K562 (cell line): ENCODE measurements around the gene NET1. TPM values are rescaled to one million over a fixed set of nuclear protein-coding genes. Genes with fewer than 3 reads are reported as not detected.

Source experiments
- ATAC-seq: fragments of 200-7000 bp; cut with Tn5 transposase; 3 replicates; pipeline ENCODE4 v1.9.1; 2020; ENCODE audit warnings: moderate library complexity
- BruUV-seq: library from RNA; stranded (reverse); fragments of 400-500 nt; replicated peaks from 2 replicates; lab custom pipeline; 2021; lab: Mats Ljungman, UMichigan
- CTCF ChIA-PET: fragments of 300-600 bp; formaldehyde crosslinking; extraction: SDS; loops from one replicate; lab custom pipeline; 2021; ENCODE audit warnings: low intra/inter-chr PET ratio; lab: Yijun Ruan, JAX
- POLR2A ChIA-PET: fragments of 300-600, 350-650 bp; sonication (Branson Sonifier 250); formaldehyde crosslinking; extraction: SDS; loops from one replicate; lab custom pipeline; 2021; ENCODE audit warnings: antibody characterized with exemption, inconsistent platforms; lab: Yijun Ruan, JAX
- DNase-seq, 4 experiments: peaks; one replicate each; pipeline versions ENCODE4 v3.0.0 to v3.0.0-alpha.2; 2011 to 2018; ENCODE audit warnings: low spot score in 3 of 4, mixed read lengths in 3 of 4; ENCODE audit errors: extremely low read depth in 1 of 4
- FAIRE-seq: peaks from 2 replicates; lab custom pipeline; 2011; peaks lifted over from hg19 to GRCh38; lab: Jason Lieb, UNC
- H2AFZ ChIP-seq: 2 replicates; pipeline ENCODE4 v1.6.0; 2011; ENCODE audit warnings: low read depth, low read length, control low read depth, inconsistent platforms
- H3K27ac ChIP-seq: fragments of 200-600 bp; 3 replicates; pipeline ENCODE4 v1.8.0; 2011; ENCODE audit warnings: low read depth, mild to moderate bottlenecking, control low read depth, inconsistent platforms, low read length, moderate library complexity, mixed read lengths; ENCODE audit errors: extremely low read depth
- H3K27me3 ChIP-seq, 2 experiments: fragments of 300-600 bp in 1 of 2; 2 replicates in 1 of 2; 3 replicates in 1 of 2; pipeline versions ENCODE4 v1.6.0 to v1.8.0; 2011; ENCODE audit warnings: inconsistent platforms in 2 of 2, low read length in 2 of 2, mild to moderate bottlenecking in 1 of 2, mixed read lengths in 1 of 2, moderate library complexity in 1 of 2; ENCODE audit not compliant: control insufficient read depth in 2 of 2, insufficient read depth in 2 of 2
- H3K36me3 ChIP-seq: fragments of 300-600 bp; 3 replicates; pipeline ENCODE4 v1.8.0; 2011; ENCODE audit warnings: mild to moderate bottlenecking, low read length, inconsistent platforms; ENCODE audit not compliant: control insufficient read depth, insufficient read depth
- H3K4me1 ChIP-seq, 2 experiments: fragments of 200-600 bp in 1 of 2; replicated peaks in 1 of 2; 2 replicates in 1 of 2; 3 replicates in 1 of 2; pipeline versions ENCODE4 v1.5.1 to v1.8.0; 2011; ENCODE audit warnings: inconsistent platforms in 2 of 2, low read length in 2 of 2, mild to moderate bottlenecking in 1 of 2, mixed read lengths in 1 of 2, moderate library complexity in 1 of 2; ENCODE audit not compliant: control insufficient read depth in 2 of 2, insufficient read depth in 2 of 2
- H3K4me2 ChIP-seq: 2 replicates; pipeline ENCODE4 v1.6.1; 2011; ENCODE audit warnings: low read length, control low read depth, inconsistent platforms, mixed read lengths; ENCODE audit not compliant: insufficient read depth
- H3K4me3 ChIP-seq: fragments of 200-600 bp; sonication (generic), shearing (Covaris generic); 2 replicates; pipeline ENCODE4 v1.5.1; 2016; ENCODE audit warnings: control low read depth, inconsistent platforms
- H3K79me2 ChIP-seq: fragments of 200-600 bp; 3 replicates; pipeline ENCODE4 v1.8.0; 2011; ENCODE audit warnings: low read length, inconsistent platforms; ENCODE audit not compliant: control insufficient read depth, insufficient read depth
- H3K9ac ChIP-seq, 2 experiments: 2 replicates each; pipeline versions ENCODE4 v1.6.0 to v1.6.1; 2011; ENCODE audit warnings: low read depth in 2 of 2, low read length in 2 of 2, control low read depth in 1 of 2, inconsistent platforms in 1 of 2, mild to moderate bottlenecking in 1 of 2, mixed read lengths in 1 of 2; ENCODE audit not compliant: insufficient read depth in 1 of 2
- H3K9me1 ChIP-seq: one replicate; pipeline ENCODE4 v1.6.0; 2011; ENCODE audit warnings: inconsistent platforms, mild to moderate bottlenecking, low read length, moderate library complexity; ENCODE audit not compliant: control insufficient read depth, insufficient read depth
- H3K9me3 ChIP-seq: replicated peaks from 2 replicates; pipeline ENCODE4 v1.5.1; 2011; ENCODE audit warnings: low read depth, low read length, inconsistent platforms; ENCODE audit not compliant: control insufficient read depth, insufficient read depth
- H4K20me1 ChIP-seq: replicated peaks from 2 replicates; pipeline ENCODE4 v1.6.1; 2011; ENCODE audit warnings: low read length, inconsistent platforms, mixed read lengths; ENCODE audit not compliant: control insufficient read depth, insufficient read depth
- FOXK1 ChIP-seq: sonication (generic); formaldehyde crosslinking; IDR thresholded peaks from 2 replicates; pipeline ENCODE4 v1.8.0; 2022; ENCODE audit warnings: missing genetic modification reagents, mild to moderate bottlenecking, borderline replicate concordance
- HDGF ChIP-seq: fragments of 450-650 bp; IDR thresholded peaks from 2 replicates; pipeline ENCODE4 v1.6.1; 2016
- HMGN3 ChIP-seq: IDR thresholded peaks from 2 replicates; pipeline ENCODE4 v1.6.1; 2011; ENCODE audit warnings: borderline replicate concordance, low read depth, mild to moderate bottlenecking, mixed read lengths, low read length; ENCODE audit not compliant: insufficient read length; ENCODE audit errors: extremely low read depth
- POLR2A ChIP-seq: fragments of 450-650 bp; conservative IDR thresholded peaks from 2 replicates; pipeline ENCODE4 v1.6.1; 2016
- POLR2B ChIP-seq: fragments of 450-650 bp; IDR thresholded peaks from 2 replicates; pipeline ENCODE4 v1.6.1; 2018; ENCODE audit warnings: low read depth; ENCODE audit not compliant: partially characterized antibody
- POLR2G ChIP-seq: fragments of 200-400 bp; formaldehyde crosslinking; IDR thresholded peaks from 2 replicates; pipeline ENCODE4 v1.6.1; 2017; ENCODE audit warnings: low read depth, mild to moderate bottlenecking, antibody characterized with exemption, low read length, moderate library complexity
- RBFOX2 ChIP-seq: fragments of 200-400 bp; formaldehyde crosslinking; IDR thresholded peaks from 2 replicates; pipeline ENCODE4 v1.6.1; 2017; ENCODE audit warnings: low read depth, mild to moderate bottlenecking, low read length, moderate library complexity
- RBM39 ChIP-seq: fragments of 200-400 bp; formaldehyde crosslinking; optimal IDR thresholded peaks from 2 replicates; pipeline ENCODE3; 2018; ENCODE audit warnings: low read depth, low read length
- RUNX1 ChIP-seq: sonication (generic); IDR thresholded peaks from 2 replicates; pipeline ENCODE4 v1.6.1; 2016; ENCODE audit warnings: antibody characterized with exemption, low read depth
- SAP30 ChIP-seq: fragments of 200-600 bp; sonication (generic); IDR thresholded peaks from 2 replicates; pipeline ENCODE4 v1.6.1; 2012; ENCODE audit warnings: borderline replicate concordance, low read depth, mild to moderate bottlenecking, moderate library complexity, low read length, control low read depth, inconsistent platforms; ENCODE audit not compliant: insufficient read depth, poor library complexity, severe bottlenecking
- SUPT5H ChIP-seq: fragments of 450-650 bp; IDR thresholded peaks from 2 replicates; pipeline ENCODE4 v1.6.1; 2016
- WGBS: fragments of 100-300 bp; shearing (Covaris generic); methylation state at CpG from one replicate; pipeline ENCODE4 v1.1.6; 2016; ENCODE audit warnings: low coverage, mixed read lengths; ENCODE audit not compliant: insufficient coverage; ENCODE audit errors: missing lambda C conversion rate; 5-methylcytosine and 5-hydroxymethylcytosine counted together
- in situ Hi-C: fragments of 300-500 bp; cut with MboI; formaldehyde crosslinking; loops from 4 replicates; pipeline ENCODE4 v1.15.0; 2018; ENCODE audit warnings: inconsistent platforms, mixed read lengths
- intact Hi-C: fragments of 100-400 bp; cut with micrococcal nuclease; formaldehyde crosslinking; loops from 2 replicates; pipeline ENCODE4 v1.14.2; 2022
- polyA plus RNA-seq, 8 experiments: library from polyadenylated mRNA; depleted of rRNA in 4 of 8; stranded (reverse) in 5 of 8; unstranded in 3 of 8; fragments of >200 nt; fragmentation: Nextera tagmentation in 2 of 8; fragmentation: Illumina TruSeq in 1 of 8; extraction: Ambion mirVana in 2 of 8; extraction: Trizol in 1 of 8; gene quantifications; 2 replicates each; pipeline versions ENCODE4 v1.2.1 to v1.2.3, GENCODE V29; 2011 to 2014; ENCODE audit warnings: inconsistent platforms in 1 of 8, missing spikeins in 1 of 8
- total RNA-seq, 7 experiments: library from RNA; depleted of rRNA in 6 of 7; stranded (reverse); fragments of >200 nt in 6 of 7; fragmentation: Illumina TruSeq in 2 of 7; extraction: Trizol in 2 of 7; gene quantifications; 2 replicates each; pipeline versions ENCODE4 v1.2.1 to v1.2.3, GENCODE V29; 2011 to 2021; ENCODE audit warnings: low replicate concordance in 1 of 7

Gene NET1
- total and polyA plus RNA-seq, 9 of the 15 experiments (the other 6 are each of a cell fraction or from before 2014, with no cell fraction given) = 47.4 to 258 (median 106) TPM

- no peaks in the 10 kb centered on the region for H3K9me1 ChIP-seq
- peaks cover 6 to 24% of the 10 kb centered on the region in 2 experiments; a peak in 2 of 5 replicates for H3K4me1 ChIP-seq
- no peak overlapping the region for H3K4me3 ChIP-seq
- 0 out of 4 replicates have a peak overlapping the region, but pooled peaks of 1 of the 2 experiments have one; percentile 8 for H3K9ac ChIP-seq
- DNase-seq = no peak
- H3K79me2 ChIP-seq = peaks cover 100% of the 10 kb centered on the region
- intact Hi-C loops (no loop called here), in situ Hi-C loops (no loop called here)
- 89% methylated on average over 12 of the region's 12 CpGs for WGBS
- no peaks in the 10 kb centered on the region for H3K27me3 ChIP-seq
- no TSS peak for BruUV-seq
- POLR2A ChIA-PET = interaction anchor here (0.6 to 4.6 kb wide), 5 partner anchors 8 to 179 kb away, joined by 3 to 30 read pairs (median 9); no protein-coding TSS in a partner anchor
- no peak for ATAC-seq
- H3K4me2 ChIP-seq = no peak overlapping the region
- H4K20me1 ChIP-seq = no peaks in the 10 kb centered on the region
- peaks cover 100% of the 10 kb centered on the region for H3K36me3 ChIP-seq
- no peaks in the 10 kb centered on the region for H3K9me3 ChIP-seq
- H3K27ac ChIP-seq = no peak overlapping the region
- FAIRE-seq = no peak
- no peak overlapping the region for H2AFZ ChIP-seq
- CTCF ChIA-PET = no interaction called here
- TF ChIP-seq HMGN3 (peak; percentile 34), RUNX1 (no peak), RBM39 (peak; percentile 59), HDGF (no peak), SUPT5H (0 out of 2 replicates have a peak, but pooled peaks have one; percentile 52), RBFOX2 (peak; percentile 55), POLR2G (peak; percentile 71), FOXK1 (CRISPR knock-in tag) (0 out of 2 replicates have a peak, but pooled peaks have one; percentile 67), POLR2B (peak; percentile 42), SAP30 (no peak), POLR2A (peak; percentile 51; the same call in 1 of the 2 replicates)
Measured at GRCh38 chr10:5456563-5456962, 44.2 kb downstream of the NET1 start.
